ENCODE results near the gene KLHL17. TPM values are rescaled to one million over a fixed set of nuclear protein-coding genes. Genes with fewer than 3 reads are reported as not detected.
"Not testable (repeated sequence)": the region's sequence is repeated elsewhere in the genome, so short reads cannot be mapped to it uniquely, and the experiment has no call there.

KLHL17 gene
- total RNA-seq, 1 donor from 2014 or later = 6.1 TPM

DNA sequence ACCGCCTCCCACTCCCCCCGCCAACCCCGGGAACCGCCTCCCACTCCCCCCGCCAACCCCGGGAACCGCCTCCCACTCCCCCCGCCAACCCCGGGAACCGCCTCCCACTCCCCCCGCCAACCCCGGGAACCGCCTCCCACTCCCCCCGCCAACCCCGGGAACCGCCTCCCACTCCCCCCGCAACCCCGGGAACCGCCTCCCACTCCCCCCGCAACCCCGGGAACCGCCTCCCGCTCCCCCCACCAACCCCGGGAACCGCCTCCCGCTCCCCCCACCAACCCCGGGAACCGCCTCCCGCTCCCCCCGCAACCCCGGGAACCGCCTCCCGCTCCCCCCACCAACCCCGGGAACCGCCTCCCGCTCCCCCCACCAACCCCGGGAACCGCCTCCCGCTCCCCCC is 16.4 kb downstream of the KLHL17 start:
- FAIRE-seq; DNase-seq (ENCODE audit: low spot score in 2 of 2): not testable (repeated sequence)

DNA sequence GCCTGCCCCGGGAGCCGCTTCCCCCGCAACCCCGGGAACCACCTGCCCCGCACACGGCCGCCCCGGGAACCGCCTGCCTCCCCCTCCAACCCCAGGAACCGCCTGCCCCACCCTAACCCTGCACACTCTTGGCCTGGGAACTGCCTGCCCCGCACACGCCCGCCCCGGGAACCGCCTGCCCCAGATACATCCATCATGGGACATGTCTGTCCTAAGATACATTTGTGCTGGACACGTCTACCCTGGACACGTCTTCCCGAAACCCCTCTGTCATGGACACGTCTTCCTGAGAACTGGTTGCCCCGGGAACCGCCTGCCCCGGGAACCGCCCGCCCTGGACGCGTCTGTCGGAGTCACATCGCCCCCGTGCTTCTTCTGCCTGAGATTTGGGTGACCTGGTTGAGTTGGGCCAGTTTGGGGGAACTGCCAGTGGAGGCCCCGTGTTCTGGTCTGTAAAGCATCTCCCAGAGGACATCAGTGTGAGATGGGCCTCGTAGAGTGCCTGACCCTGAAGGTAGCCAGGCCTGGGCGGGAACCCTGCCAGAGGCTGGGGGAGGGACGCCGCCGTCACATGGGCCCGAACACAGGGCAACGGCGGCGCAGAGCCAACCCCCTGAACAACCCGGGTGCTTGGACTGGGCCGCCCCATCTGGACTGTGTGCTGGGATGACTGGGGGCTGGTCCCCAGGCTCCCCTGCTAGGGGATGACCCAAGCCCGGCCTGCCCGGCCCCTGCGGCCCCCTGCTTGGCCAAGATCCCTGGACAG is 17.9 kb downstream of the KLHL17 start:
- DNase-seq (ENCODE audit: low spot score in 2 of 2) (no peak), FAIRE-seq (no peak)

DNA sequence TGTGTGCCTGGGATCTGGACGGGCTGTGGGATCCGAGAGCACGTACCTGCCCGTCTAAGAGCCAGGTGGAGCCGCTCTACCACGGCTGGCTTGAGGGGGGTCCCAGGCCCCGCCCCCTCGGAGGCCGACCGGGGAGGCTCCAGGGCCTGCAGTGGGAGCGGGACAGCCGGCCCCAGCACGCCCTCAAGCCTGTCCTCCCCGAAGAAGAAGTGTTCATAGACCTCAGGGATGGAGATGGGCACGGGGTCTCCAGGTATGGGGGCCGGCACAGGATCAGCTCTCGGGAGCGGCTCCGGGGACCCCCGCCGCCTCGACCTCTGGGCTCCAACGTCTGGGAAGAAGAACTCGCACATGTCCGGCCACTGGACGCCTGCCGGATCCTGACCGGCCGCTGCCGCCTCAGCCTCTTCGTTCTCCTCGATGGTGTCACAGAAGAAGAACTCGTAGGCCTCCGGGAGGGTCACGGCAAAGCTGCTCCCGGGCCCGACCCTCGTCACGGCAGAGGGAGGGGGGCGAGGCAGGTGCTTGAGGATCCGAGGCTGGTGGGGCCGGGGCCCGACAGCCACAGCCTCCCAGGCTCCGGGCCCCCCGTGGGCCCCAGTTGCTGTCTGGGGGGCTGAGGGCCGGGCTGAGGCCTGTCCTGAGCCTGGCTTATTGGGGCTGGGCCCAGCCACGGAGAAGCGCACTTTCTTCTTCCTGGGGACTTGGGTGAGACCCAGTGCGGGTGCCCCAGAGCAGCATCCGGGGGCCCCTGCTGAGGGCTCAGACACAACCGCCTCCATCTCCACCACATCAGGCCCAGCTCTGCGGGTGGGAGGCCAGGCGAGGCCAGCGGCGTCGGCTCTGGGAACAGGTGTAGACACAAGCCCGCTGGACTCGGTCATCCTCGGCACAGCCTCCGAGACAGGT is 18.7 kb downstream of the KLHL17 start:
- no peak for DNase-seq (ENCODE audit: low spot score in 2 of 2)
- FAIRE-seq = no peak

DNA sequence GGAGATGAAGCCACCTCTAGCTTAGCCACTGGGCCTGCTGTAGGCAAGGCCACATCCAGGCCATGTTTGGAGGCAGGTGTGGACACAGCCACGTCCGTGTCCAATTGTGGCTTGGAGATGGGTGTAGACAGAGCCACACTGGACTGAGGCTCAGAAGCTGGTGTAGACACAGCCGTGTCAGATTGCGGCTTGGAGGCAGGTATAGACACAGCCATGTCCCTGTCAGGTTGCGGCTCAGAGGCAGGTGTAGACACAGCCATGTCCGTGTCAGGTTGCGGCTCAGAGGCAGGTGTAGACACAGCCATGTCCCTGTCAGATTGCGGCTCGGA is 19.3 kb downstream of the KLHL17 start:
- FAIRE-seq = no peak
- DNase-seq (ENCODE audit: low spot score in 2 of 2) = no peak

DNA sequence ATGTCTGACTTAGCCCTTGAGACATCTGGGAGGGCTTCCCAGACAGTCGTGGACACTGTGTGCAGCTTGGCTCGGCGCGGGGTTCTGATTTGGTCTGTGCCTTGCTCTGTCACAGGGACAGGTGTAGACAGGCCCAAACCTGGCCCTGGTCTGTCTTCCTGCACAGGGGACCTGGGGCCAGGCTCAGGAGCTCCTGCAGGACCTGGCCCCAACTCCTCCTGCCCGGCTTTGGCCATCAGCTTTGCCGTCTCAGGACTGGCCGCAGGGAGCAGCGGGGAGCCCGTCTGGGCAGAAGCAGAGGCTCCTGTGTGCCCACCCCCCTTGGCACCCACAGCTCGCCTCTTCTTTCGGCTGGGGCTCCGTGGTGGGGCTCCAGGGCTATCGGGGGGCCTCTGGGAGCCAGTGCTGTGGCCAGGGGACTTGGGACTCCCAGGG is 19.8 kb downstream of the KLHL17 start:
- no peak for DNase-seq (ENCODE audit: low spot score in 2 of 2)
- no peak for FAIRE-seq

DNA sequence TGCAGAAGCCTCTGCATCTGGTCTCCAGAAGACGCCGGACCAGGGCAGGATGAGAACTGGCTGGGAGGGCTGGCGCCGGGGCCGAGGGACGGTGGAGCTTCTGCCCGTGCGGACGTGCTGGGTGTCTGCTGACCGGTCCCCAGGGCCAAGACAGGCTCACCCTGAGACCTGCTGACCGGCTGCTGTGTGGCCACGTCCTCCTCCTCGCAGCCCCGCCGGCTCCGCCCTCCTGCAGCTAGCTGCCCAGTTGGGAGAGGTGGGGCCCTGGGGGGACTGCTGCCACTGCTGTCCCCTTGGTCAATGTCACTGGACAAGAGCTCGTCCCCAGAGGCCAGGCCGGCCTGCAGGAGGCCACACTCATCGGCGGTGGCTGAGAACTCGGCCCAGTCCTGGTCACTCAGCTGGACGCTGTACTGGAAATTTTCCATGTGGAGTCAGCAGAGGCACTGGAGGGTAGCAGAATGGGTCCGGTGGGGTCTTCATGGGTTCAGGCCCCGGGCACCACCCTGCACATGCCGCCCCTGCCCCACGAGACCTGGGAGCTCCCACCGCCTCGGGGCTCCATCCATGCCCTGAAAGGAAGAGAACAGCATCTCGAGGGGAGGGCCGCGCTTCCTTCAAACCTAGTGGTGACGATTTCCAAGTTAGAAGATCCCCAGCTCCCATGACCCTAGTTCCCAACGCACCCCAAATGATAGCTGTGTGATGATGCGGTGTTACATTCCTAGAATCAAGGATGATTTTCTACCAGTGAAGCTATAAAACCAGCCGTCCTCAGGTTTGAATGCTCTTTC is 20.4 kb downstream of the KLHL17 start:
- DNase-seq (ENCODE audit: low spot score in 2 of 2) = no peak
- FAIRE-seq = no peak

DNA sequence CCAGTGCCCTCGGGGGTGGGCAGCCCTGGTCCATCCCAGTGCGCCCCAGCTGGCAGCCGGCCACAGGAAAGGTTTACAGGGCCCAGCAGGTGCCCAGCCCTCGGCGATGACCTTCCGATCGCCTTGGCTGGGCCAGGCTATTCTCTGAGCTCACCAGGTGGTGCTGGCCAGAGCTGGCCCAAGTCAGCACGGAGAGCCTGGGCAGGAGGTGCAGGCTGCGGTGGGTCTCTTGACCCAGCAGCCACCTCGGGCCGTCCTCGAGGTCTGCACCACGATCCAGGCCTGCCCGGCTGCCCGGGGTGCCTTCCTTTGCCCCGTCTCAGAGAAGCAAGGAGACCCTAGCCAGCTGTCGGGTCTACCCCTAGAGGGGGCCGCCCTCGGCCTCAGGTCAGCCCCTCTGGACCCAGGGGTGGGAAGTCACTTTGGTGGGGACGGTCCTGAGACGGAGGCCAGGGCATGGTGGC is 21.1 kb downstream of the KLHL17 start:
- FAIRE-seq (no peak), DNase-seq (ENCODE audit: low spot score in 2 of 2) (no peak)

DNA sequence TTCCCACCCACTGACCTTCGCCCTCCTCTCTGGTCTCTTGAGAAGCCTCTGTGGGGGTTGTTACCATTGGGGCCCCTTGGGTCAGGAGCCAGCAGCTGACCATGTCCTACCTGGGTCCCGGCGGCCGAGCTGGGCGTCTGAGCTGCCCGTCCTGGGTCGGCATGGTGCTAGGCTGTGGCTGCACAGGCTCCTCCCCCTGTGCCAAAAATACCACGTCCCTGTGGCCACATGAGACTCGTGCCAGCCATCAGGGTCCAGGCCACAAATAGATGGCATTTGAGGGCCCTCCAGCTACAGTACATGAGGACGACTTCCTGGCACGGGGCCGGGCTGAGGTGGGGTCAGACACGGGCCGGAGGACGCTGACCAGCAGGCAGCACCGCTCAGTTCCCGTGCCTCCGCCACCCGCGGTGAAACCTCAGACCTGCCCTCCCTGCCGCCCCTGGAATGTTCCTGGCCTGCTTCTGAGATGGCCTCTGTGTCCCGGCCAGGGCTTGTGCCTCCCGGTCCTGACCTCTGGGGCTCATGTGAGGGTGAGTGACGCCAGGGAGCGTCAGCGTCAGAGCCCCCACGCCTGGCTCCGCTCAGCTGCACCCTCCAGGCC is 21.7 kb downstream of the KLHL17 start, which contains the start of gene PERM1:
PERM1 (minus strand) TSS at position 139 of the 604 bp plus-strand sequence. CDS start 1,064 bp downstream, outside the sequence.
- FAIRE-seq = no peak

DNA sequence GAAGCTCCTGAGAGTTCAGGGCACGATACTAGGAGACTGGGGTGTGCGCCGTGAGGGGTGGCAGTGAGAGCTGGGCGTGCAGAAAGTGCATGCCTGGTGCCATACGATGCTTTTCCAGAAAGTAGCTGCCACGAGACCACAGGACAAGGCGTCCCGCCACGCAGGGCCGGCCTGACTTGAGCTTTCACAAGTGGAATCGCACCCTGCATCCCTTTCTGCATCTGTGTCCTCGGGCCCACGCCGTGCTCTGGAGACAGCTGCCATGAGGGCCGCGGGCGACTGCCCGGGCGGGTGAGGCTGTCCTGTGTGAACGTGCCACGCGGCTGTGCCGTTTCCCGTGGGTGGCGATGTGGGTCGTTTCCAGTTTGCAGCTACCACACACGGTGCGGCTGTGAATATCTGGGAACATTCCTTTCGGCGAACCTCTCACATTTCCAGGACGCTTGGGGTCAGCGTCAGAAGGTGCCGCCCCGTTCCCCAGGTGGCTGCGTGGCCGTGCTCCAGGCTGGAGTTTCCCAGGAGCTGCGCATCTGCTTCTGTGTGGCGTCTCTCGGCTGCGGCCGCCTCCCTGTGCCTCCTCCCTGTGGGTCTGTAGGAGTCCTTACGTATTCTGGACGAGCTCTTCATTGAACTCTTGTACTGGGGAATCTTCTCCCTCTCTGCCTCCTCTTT is 22.5 kb downstream of the KLHL17 start:
- no peak for FAIRE-seq
- DNase-seq (ENCODE audit: low spot score in 2 of 2) = no peak

More for the DNA sequence above, 21.7 kb downstream of the KLHL17 start, which contains the start of gene PERM1:
- no peak for DNase-seq (ENCODE audit: low spot score in 2 of 2)

DNA sequence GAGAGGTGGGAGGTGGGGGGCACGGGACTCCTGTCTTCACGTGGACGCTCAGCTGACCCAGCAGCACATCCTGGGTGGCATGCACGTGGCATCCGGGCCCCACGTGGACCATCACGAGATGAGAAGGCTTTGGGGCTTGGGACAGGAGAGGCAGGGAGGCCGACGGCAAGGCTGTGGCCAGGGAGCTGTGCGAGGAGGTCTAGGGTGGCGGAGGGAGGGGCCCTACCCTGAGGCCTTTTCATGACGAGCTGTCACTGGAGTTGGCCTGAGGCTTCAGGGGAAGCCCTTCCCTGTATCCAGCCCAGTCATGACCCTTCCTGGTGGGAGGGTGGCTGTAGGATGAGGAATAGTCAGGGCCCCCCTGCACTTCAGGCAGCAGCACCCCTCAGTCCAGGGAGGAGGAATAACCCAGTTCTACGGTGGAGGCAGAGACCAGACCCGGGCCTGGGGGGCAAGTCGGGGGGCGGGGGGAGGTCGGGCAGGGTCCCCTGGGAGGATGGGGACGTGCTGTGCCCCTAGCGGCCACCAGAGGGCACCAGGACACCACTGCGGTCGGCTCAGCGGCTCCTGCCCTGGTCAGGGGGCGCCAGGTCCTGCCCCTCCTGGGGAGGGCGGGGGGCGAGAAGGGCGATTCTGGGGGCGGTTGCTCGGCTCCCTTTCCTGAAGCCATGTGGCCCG is 23.6 kb downstream of the KLHL17 start:
- peak in 1 of 2 donors; percentile 84 for DNase-seq (ENCODE audit: low spot score in 2 of 2)
- FAIRE-seq = no peak

DNA sequence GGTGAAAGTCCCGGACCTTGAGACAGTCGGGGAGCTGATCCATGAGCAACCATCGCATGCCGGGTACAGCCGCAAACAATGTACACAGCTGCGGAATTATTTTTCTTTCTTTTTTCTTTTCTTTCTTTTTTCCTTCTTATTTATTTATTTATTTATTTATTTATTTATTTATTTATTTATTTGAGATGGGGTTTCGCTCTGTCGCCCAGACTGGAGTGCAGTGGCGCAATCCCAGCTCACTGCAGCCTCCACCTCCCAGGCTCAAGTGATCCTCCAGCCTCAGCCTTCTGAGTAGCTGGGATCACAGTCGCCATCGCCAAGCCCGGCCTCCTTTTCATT is 24.1 kb downstream of the KLHL17 start:
- no peak for DNase-seq (ENCODE audit: low spot score in 2 of 2)
- FAIRE-seq = no peak

DNA sequence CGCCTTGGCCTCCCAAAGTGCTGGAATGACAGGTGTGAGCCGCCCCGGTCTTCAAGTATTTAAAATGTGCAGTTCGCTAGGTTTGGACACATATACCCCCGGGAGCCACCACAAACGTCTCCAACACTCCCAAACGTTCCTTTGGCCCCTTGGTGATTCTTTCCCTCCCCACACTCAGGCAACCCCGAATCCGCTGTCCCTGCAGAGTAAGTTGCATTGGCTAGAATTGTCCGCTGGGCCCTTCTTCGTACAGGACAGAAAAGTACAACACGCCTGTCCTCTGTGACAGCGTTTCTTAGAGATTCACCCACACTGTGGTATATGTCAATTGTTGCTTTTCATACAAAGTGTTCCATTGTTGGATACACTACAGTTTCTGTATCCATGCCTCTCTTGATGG is 24.7 kb downstream of the KLHL17 start:
- DNase-seq (ENCODE audit: low spot score in 2 of 2) (no peak), FAIRE-seq (no peak)

DNA sequence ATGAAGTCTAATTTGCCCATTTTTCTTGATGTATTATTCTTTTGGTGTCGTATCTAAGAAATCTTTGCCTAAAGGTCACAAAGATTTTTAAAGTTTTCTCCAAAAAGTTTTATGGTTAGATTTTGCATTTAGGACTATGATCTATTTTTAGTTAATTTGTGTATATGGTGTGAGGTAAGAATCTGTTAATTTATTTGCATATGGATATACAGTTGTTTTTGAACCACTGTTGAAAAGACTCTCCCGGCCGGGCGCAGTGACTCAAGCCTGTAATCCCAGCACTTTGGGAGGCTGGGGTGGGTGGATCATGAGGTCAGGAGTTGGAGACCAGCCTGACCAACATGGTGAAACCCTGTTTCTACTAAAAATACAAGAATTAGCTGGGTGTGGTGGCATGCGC is 27.7 kb downstream of the KLHL17 start:
- not testable (repeated sequence) for FAIRE-seq; DNase-seq (ENCODE audit: low spot score in 2 of 2)

DNA sequence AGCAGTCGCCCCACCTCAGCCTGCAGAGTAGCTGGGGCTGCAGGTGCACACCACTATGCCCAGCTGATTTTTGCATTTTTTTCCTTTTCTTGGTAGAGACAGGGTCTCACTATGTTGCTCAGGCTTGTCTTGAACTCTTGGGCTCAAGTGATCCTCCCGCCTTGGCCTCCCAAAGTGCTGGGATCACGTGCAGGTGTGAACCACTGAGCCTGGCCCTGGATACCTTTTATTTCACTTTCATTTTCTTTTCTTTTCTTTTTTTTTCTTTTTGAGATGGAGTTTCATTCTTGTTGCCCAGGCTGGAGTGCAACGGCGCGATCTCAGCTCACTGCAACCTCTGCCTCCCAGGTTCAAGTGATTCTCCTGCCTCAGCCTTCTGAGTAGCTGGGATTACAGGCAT is 30.9 kb downstream of the KLHL17 start:
- FAIRE-seq; DNase-seq (ENCODE audit: low spot score in 2 of 2): not testable (repeated sequence)

DNA sequence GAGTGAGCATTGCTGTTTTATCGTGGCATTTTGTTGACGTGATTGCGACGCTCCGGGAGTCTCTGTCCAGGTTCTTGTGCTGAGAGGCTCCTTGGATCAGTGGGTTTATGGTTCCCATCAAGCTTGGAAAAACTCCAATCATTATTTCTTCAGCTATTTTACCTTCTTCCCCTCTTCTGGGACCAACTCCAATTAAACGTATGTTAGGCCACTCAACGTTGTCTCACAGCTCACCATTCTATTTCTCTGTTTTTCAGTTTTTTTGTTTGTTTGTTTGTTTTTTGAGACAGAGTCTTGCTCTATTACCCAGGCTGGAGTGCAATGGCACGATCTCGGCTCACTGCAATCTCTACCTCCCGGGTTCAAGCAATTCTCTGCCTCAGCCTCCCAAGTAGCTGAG is 31.5 kb downstream of the KLHL17 start:
- DNase-seq (ENCODE audit: low spot score in 2 of 2) = no peak

DNA sequence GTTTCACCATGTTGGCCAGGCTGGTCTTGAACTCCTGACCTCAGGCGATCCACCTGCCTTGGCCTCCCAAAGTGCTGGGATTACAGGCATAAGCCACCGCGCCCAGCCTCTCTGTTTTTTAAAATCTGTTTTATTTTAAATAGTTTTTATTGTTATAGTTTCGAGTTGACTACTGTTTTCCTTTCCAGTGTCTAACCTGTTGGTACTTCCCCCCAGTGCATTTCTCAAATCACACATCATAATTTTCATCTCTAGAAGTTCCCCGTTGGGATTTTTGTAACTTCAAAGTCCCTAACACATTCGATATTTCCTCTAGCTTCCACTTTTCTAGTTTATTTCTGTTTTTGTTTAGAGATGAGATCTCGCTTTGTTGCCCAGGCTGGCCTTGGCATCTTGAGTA is 32.0 kb downstream of the KLHL17 start:
- FAIRE-seq (no peak), DNase-seq (ENCODE audit: low spot score in 2 of 2) (no peak)

More for the DNA sequence above, 31.5 kb downstream of the KLHL17 start:
- no peak for FAIRE-seq

DNA sequence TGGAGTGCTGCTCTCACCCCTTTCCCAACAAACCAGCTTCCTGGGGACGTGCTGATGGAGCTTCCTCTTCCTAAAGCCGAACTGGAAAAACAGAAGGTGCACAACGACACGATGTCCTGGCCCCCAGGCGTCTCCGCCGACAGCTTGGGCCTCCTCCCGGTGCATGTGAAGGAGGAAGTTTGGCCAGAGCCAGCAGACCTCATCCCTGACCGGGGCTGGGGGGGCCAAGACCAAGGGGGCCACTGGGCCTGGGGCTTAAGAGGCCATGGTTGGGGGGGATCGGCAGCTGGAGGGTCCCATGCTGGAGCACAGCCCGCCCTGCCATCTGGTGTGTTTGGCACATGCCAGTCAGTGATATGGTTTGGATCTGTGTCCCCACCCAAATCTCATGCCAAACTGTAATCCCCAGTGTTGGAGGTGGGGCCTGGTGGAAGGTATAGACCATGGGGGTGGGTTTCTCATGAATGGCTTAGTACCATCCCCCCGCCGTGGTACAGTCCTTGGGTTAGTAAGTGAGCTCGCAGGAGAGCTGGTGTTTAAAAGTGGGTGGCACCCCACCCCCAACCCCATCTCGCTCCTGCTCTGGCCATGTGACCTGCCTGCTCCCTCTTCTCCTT is 33.1 kb downstream of the KLHL17 start:
- DNase-seq (ENCODE audit: low spot score in 2 of 2) = no peak
- no peak for FAIRE-seq

DNA sequence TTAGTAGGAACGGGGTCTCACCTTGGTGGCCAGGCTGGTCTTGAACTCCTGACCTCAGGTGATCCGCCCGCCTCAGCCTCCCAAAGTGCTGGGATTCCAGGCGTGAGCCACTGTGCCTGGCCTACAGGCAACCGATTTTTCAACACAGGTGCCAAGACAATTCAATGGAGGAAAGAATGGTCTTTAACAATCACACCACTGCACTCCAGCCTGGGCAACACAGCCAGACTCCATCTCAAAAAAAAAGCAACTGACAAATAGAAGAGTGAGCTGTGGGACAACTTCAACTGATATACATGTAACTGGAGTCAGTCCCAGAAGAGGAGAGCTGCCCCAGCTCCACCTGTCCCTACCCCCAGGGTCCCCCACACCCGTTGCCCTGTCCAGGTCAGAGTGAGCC is 34.2 kb downstream of the KLHL17 start:
- not testable (repeated sequence) for FAIRE-seq; DNase-seq (ENCODE audit: low spot score in 2 of 2)
